Endothelial cell of umbilical vein (primary cell): Measurements from ENCODE around the gene NEK2.

Source experiments
- CTCF ChIP-seq, 2 donors: IDR thresholded peaks; 1 replicate in 1 of 2; 2 replicates in 1 of 2; pipeline ENCODE4 v1.5.1; 2011; ENCODE audit warnings: low read length in 2 of 2, mild to moderate bottlenecking in 2 of 2, moderate library complexity in 2 of 2, control low read depth in 1 of 2, inconsistent platforms in 1 of 2, low read depth in 1 of 2; ENCODE audit not compliant: insufficient read depth in 1 of 2; ENCODE audit errors: extremely low read depth in 1 of 2
- EZH2 ChIP-seq: IDR thresholded peaks from 2 replicates; pipeline ENCODE4 v1.6.1; 2012; ENCODE audit warnings: borderline replicate concordance, low read depth, mild to moderate bottlenecking, moderate library complexity, low read length, inconsistent platforms; ENCODE audit not compliant: severe bottlenecking
- FOS ChIP-seq: IDR thresholded peaks from 2 replicates; pipeline ENCODE4 v1.6.1; 2011; ENCODE audit warnings: mild to moderate bottlenecking, low read length, moderate library complexity, borderline replicate concordance; ENCODE audit not compliant: insufficient read depth
- POLR2AphosphoS5 ChIP-seq: IDR thresholded peaks from 2 replicates; pipeline ENCODE4 v1.6.1; 2012; ENCODE audit warnings: low read depth, mild to moderate bottlenecking, control low read depth, low read length, moderate library complexity; ENCODE audit not compliant: insufficient read depth
- TF ChIP-seq, protein P1 (sequence below): IDR thresholded peaks from 2 replicates; pipeline ENCODE4 v1.6.1; 2011; ENCODE audit not compliant: insufficient read depth, insufficient read length

DNA sequence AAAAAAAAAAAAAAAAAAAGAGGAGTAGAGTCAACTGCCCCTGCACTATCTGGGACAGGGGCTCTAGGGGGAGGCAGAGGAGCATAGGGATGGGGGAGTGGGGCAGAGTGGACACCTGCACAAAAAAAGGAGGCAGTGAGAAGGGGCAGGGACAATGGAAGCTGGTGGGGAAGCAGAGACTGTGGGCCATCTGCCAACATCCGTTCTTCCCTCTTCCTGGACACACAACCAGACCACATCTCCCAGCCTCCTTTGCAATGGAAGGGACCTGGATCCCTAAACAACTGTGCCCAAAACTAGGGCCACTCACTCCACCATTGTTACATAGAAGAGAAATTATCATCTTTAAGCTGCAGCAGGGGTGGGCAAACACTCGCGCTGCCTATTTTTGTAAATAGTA, 38.4 kb downstream of the NEK2 start:
- TF ChIP-seq, protein P1, sequence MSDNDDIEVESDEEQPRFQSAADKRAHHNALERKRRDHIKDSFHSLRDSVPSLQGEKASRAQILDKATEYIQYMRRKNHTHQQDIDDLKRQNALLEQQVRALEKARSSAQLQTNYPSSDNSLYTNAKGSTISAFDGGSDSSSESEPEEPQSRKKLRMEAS = no peak
- no peak for TF ChIP-seq CTCF (IDR thresholded peaks at IDR 0.05; ENCODE audit: extremely low read depth in 1 of 2, insufficient read depth in 1 of 2, low read depth in 1 of 2, low read length in 2 of 2)
- no peak for TF ChIP-seq POLR2AphosphoS5
- TF ChIP-seq EZH2 = no peak
- no peak for TF ChIP-seq FOS
